ENCODE results near the gene SLCO2B1.

DNA sequence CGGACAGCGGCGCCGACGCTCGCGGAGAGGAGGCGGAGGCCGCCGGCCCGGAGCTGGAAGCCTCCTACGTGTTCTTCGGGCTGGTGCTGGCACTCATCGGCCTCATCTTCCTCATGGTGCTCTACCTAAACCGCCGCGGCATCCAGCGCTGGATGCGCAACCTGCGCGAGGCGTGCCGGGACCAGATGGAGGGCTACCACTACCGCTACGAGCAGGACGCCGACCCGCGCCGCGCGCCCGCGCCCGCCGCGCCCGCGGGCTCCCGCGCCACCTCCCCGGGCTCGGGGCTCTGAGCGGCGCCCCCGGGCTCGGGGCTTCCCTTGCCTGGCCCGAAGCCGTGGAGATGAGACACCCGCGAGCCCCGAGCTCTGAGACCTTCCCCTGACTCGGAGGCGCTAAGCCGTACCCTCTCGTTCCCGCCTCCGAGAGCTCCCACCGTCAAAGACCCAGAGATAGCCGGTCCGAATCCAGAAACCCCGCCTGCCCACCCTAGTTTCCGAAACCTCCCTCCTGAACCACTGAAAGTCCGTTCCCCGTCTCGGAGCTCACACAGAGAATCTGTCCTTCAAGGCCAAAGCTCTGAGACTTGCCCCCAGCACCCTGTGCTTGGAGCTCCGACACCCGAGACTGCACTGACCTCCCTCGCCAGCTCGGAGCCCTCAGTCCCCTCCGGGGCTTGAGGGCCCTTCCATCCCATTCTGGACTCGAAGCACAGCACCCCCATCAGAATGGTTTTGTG, 91.2 kb downstream of the SLCO2B1 start:
- TF ChIP-seq, protein P1, sequence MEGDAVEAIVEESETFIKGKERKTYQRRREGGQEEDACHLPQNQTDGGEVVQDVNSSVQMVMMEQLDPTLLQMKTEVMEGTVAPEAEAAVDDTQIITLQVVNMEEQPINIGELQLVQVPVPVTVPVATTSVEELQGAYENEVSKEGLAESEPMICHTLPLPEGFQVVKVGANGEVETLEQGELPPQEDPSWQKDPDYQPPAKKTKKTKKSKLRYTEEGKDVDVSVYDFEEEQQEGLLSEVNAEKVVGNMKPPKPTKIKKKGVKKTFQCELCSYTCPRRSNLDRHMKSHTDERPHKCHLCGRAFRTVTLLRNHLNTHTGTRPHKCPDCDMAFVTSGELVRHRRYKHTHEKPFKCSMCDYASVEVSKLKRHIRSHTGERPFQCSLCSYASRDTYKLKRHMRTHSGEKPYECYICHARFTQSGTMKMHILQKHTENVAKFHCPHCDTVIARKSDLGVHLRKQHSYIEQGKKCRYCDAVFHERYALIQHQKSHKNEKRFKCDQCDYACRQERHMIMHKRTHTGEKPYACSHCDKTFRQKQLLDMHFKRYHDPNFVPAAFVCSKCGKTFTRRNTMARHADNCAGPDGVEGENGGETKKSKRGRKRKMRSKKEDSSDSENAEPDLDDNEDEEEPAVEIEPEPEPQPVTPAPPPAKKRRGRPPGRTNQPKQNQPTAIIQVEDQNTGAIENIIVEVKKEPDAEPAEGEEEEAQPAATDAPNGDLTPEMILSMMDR (conservative IDR thresholded peaks at IDR 0.05 in 1 of 2, IDR thresholded peaks at IDR 0.05 in 1 of 2; ENCODE audit: extremely low read depth in 1 of 2, insufficient read depth in 1 of 2, low read depth in 1 of 2, low read length in 2 of 2), result no peak
- no peak for TF ChIP-seq EZH2 (IDR thresholded peaks at IDR 0.05; ENCODE audit: borderline replicate concordance, low read length)
